Fibroblast of lung (primary cell): ENCODE measurements around the gene KIAA1614. TPM values are rescaled to one million over a fixed set of nuclear protein-coding genes. Genes with fewer than 3 reads are reported as not detected.

ENCODE experiments used
- DNase-seq, 2 donors: peaks; one replicate each; pipeline versions ENCODE4 v3.0.0 to v3.0.0-alpha.2; 2010; ENCODE audit warnings: low read depth in 2 of 2
- H2AFZ ChIP-seq: 2 replicates; pipeline ENCODE4 v1.5.1; 2012; ENCODE audit warnings: low read length, control low read depth, inconsistent platforms
- H3K27ac ChIP-seq: 2 replicates; pipeline ENCODE4 v1.5.1; 2011; ENCODE audit warnings: low read length, control low read depth; ENCODE audit not compliant: insufficient read depth
- H3K27me3 ChIP-seq: 2 replicates; pipeline ENCODE4 v1.5.1; 2011; ENCODE audit warnings: mild to moderate bottlenecking, low read length; ENCODE audit not compliant: control insufficient read depth, insufficient read depth
- H3K36me3 ChIP-seq: 2 replicates; pipeline ENCODE4 v1.5.1; 2011; ENCODE audit warnings: low read length; ENCODE audit not compliant: control insufficient read depth, insufficient read depth
- H3K4me1 ChIP-seq: 2 replicates; pipeline ENCODE4 v1.5.1; 2011; ENCODE audit warnings: low read length; ENCODE audit not compliant: control insufficient read depth, insufficient read depth; ENCODE audit errors: extremely low read depth
- H3K4me2 ChIP-seq: 2 replicates; pipeline ENCODE4 v1.5.1; 2011; ENCODE audit warnings: low read length, control low read depth; ENCODE audit not compliant: insufficient read depth; ENCODE audit errors: extremely low read depth
- H3K4me3 ChIP-seq, 4 experiments: fragments of 200-600 bp in 1 of 4; sonication (generic) in 1 of 4; replicated peaks in 1 of 4; 2 replicates each; pipeline ENCODE4 v1.5.1; 2011 to 2016; ENCODE audit warnings: low read length in 4 of 4, low read depth in 3 of 4, mild to moderate bottlenecking in 3 of 4, control low read depth in 2 of 4, inconsistent platforms in 1 of 4, mixed read lengths in 1 of 4; ENCODE audit not compliant: insufficient read depth in 1 of 4; ENCODE audit errors: control extremely low read depth in 1 of 4
- H3K79me2 ChIP-seq: 2 replicates; pipeline ENCODE4 v1.5.1; 2012; ENCODE audit warnings: mild to moderate bottlenecking, low read length, inconsistent platforms; ENCODE audit not compliant: control insufficient read depth, insufficient read depth
- H3K9ac ChIP-seq: 2 replicates; pipeline ENCODE4 v1.5.1; 2011; ENCODE audit warnings: mild to moderate bottlenecking, low read length, control low read depth; ENCODE audit not compliant: insufficient read depth
- H3K9me3 ChIP-seq: 2 replicates; pipeline ENCODE4 v1.5.1; 2012; ENCODE audit warnings: low read depth, low read length; ENCODE audit not compliant: control insufficient read depth, insufficient read depth
- H4K20me1 ChIP-seq: 2 replicates; pipeline ENCODE4 v1.5.1; 2011; ENCODE audit warnings: low read length; ENCODE audit not compliant: control insufficient read depth, insufficient read depth; ENCODE audit errors: extremely low read depth
- CTCF ChIP-seq, 2 donors: IDR thresholded peaks in 1 of 2; conservative IDR thresholded peaks in 1 of 2; 1 replicate in 1 of 2; 2 replicates in 1 of 2; pipeline ENCODE4 v1.5.1; 2011 to 2012; ENCODE audit warnings: low read length in 2 of 2, control low read depth in 1 of 2, inconsistent platforms in 1 of 2, low read depth in 1 of 2, mild to moderate bottlenecking in 1 of 2
- EZH2 ChIP-seq: IDR thresholded peaks from 2 replicates; pipeline ENCODE4 v1.5.1; 2012; ENCODE audit warnings: low read length, control low read depth, mild to moderate bottlenecking; ENCODE audit errors: missing control alignments
- polyA plus RNA-seq, 2 donors: library from polyadenylated mRNA; depleted of rRNA in 1 of 2; stranded (reverse) in 1 of 2; unstranded in 1 of 2; fragments of >200 nt; gene quantifications; 2 replicates each; pipeline ENCODE4 v1.2.1, GENCODE V29; 2011 to 2012; ENCODE audit warnings: missing spikeins in 1 of 2
- total RNA-seq: library from RNA; depleted of rRNA; stranded (reverse); fragments of >200 nt; gene quantifications from 2 replicates; pipeline ENCODE4 v1.2.1, GENCODE V29; 2014

Gene KIAA1614
- total and polyA plus RNA-seq, 2 donors (not counting 1 experiment from before 2014, with no cell fraction given): 3.0 to 8.1 TPM

- no peaks in the 10 kb centered on the region for H4K20me1 ChIP-seq
- no peak overlapping the region for H3K27ac ChIP-seq
- no peak for TF ChIP-seq CTCF (conservative IDR thresholded peaks at IDR 0.05 in 1 of 2, IDR thresholded peaks at IDR 0.05 in 1 of 2; ENCODE audit: low read depth in 1 of 2, low read length in 2 of 2)
- no peak for TF ChIP-seq EZH2
- H3K4me1 ChIP-seq: no peaks in the 10 kb centered on the region
- H3K9ac ChIP-seq: no peak overlapping the region
- peak in 1 of 2 donors; percentile 20 for DNase-seq
- H3K79me2 ChIP-seq: peaks cover 3% of the 10 kb centered on the region
- H3K4me3 ChIP-seq: no peak overlapping the region
- H3K27me3 ChIP-seq: no peaks in the 10 kb centered on the region
- no peaks in the 10 kb centered on the region for H3K9me3 ChIP-seq
- H3K36me3 ChIP-seq: no peaks in the 10 kb centered on the region
- no peak overlapping the region for H3K4me2 ChIP-seq
- H2AFZ ChIP-seq: no peak overlapping the region
These were observed 4.8 kb downstream of the KIAA1614 start for GRCh38 chr1:180917306-180918065.

- DNase-seq: no peak
- Histone ChIP-seq H3K4me3 (no peak overlapping the region), H3K9ac (no peak overlapping the region), H3K4me2 (no peak overlapping the region), H3K27ac (no peak overlapping the region), H3K4me1 (no peaks in the 10 kb centered on the region), H3K79me2 (peaks cover 3% of the 10 kb centered on the region), H4K20me1 (no peaks in the 10 kb centered on the region), H3K9me3 (no peaks in the 10 kb centered on the region), H3K27me3 (no peaks in the 10 kb centered on the region), H3K36me3 (no peaks in the 10 kb centered on the region), H2AFZ (no peak overlapping the region)
- no peak for TF ChIP-seq EZH2
- TF ChIP-seq CTCF (conservative IDR thresholded peaks at IDR 0.05 in 1 of 2, IDR thresholded peaks at IDR 0.05 in 1 of 2; ENCODE audit: low read depth in 1 of 2, low read length in 2 of 2): no peak
These were observed 5.8 kb downstream of the KIAA1614 start for GRCh38 chr1:180918519-180918918.

GRCh38 chr1:180919183-180919700, 6.5 kb downstream of the KIAA1614 start:
- H3K4me2 ChIP-seq: no peak overlapping the region
- H3K4me1 ChIP-seq: no peaks in the 10 kb centered on the region
- no peaks in the 10 kb centered on the region for H3K36me3 ChIP-seq
- no peak overlapping the region for H3K4me3 ChIP-seq
- H3K79me2 ChIP-seq: peaks cover under 1% of the 10 kb centered on the region
- H3K9me3 ChIP-seq: no peaks in the 10 kb centered on the region
- no peak for DNase-seq
- H3K27ac ChIP-seq: no peak overlapping the region
- H3K9ac ChIP-seq: no peak overlapping the region
- no peak overlapping the region for H2AFZ ChIP-seq
- no peaks in the 10 kb centered on the region for H3K27me3 ChIP-seq
- H4K20me1 ChIP-seq: no peaks in the 10 kb centered on the region
- TF ChIP-seq EZH2: no peak
- no peak for TF ChIP-seq CTCF (conservative IDR thresholded peaks at IDR 0.05 in 1 of 2, IDR thresholded peaks at IDR 0.05 in 1 of 2; ENCODE audit: low read depth in 1 of 2, low read length in 2 of 2)
